K562 (cell line): Measurements from ENCODE around the gene SPOCD1. TPM values are rescaled to one million over a fixed set of nuclear protein-coding genes. Genes with fewer than 3 reads are reported as not detected.

ENCODE experiments used
- ATAC-seq: fragments of 200-7000 bp; cut with Tn5 transposase; 3 replicates; pipeline ENCODE4 v1.9.1; 2020; ENCODE audit warnings: moderate library complexity
- BruUV-seq: library from RNA; stranded (reverse); fragments of 400-500 nt; replicated peaks from 2 replicates; lab custom pipeline; 2021; lab: Mats Ljungman, UMichigan
- CTCF ChIA-PET: fragments of 300-600 bp; formaldehyde crosslinking; extraction: SDS; loops from one replicate; lab custom pipeline; 2021; ENCODE audit warnings: low intra/inter-chr PET ratio; lab: Yijun Ruan, JAX
- POLR2A ChIA-PET: fragments of 300-600, 350-650 bp; sonication (Branson Sonifier 250); formaldehyde crosslinking; extraction: SDS; loops from one replicate; lab custom pipeline; 2021; ENCODE audit warnings: antibody characterized with exemption, inconsistent platforms; lab: Yijun Ruan, JAX
- DNase-seq, 4 experiments: peaks; one replicate each; pipeline versions ENCODE4 v3.0.0 to v3.0.0-alpha.2; 2011 to 2018; ENCODE audit warnings: low spot score in 3 of 4, mixed read lengths in 3 of 4; ENCODE audit errors: extremely low read depth in 1 of 4
- FAIRE-seq: peaks from 2 replicates; lab custom pipeline; 2011; peaks lifted over from hg19 to GRCh38; lab: Jason Lieb, UNC
- H2AFZ ChIP-seq: 2 replicates; pipeline ENCODE4 v1.6.0; 2011; ENCODE audit warnings: low read depth, low read length, control low read depth, inconsistent platforms
- H3K27ac ChIP-seq: fragments of 200-600 bp; 3 replicates; pipeline ENCODE4 v1.8.0; 2011; ENCODE audit warnings: low read depth, mild to moderate bottlenecking, control low read depth, inconsistent platforms, low read length, moderate library complexity, mixed read lengths; ENCODE audit errors: extremely low read depth
- H3K27me3 ChIP-seq, 2 experiments: fragments of 300-600 bp in 1 of 2; 2 replicates in 1 of 2; 3 replicates in 1 of 2; pipeline versions ENCODE4 v1.6.0 to v1.8.0; 2011; ENCODE audit warnings: inconsistent platforms in 2 of 2, low read length in 2 of 2, mild to moderate bottlenecking in 1 of 2, mixed read lengths in 1 of 2, moderate library complexity in 1 of 2; ENCODE audit not compliant: control insufficient read depth in 2 of 2, insufficient read depth in 2 of 2
- H3K36me3 ChIP-seq: fragments of 300-600 bp; 3 replicates; pipeline ENCODE4 v1.8.0; 2011; ENCODE audit warnings: mild to moderate bottlenecking, low read length, inconsistent platforms; ENCODE audit not compliant: control insufficient read depth, insufficient read depth
- H3K4me1 ChIP-seq, 2 experiments: fragments of 200-600 bp in 1 of 2; replicated peaks in 1 of 2; 2 replicates in 1 of 2; 3 replicates in 1 of 2; pipeline versions ENCODE4 v1.5.1 to v1.8.0; 2011; ENCODE audit warnings: inconsistent platforms in 2 of 2, low read length in 2 of 2, mild to moderate bottlenecking in 1 of 2, mixed read lengths in 1 of 2, moderate library complexity in 1 of 2; ENCODE audit not compliant: control insufficient read depth in 2 of 2, insufficient read depth in 2 of 2
- H3K4me2 ChIP-seq: 2 replicates; pipeline ENCODE4 v1.6.1; 2011; ENCODE audit warnings: low read length, control low read depth, inconsistent platforms, mixed read lengths; ENCODE audit not compliant: insufficient read depth
- H3K4me3 ChIP-seq: fragments of 200-600 bp; sonication (generic), shearing (Covaris generic); 2 replicates; pipeline ENCODE4 v1.5.1; 2016; ENCODE audit warnings: control low read depth, inconsistent platforms
- H3K79me2 ChIP-seq: fragments of 200-600 bp; 3 replicates; pipeline ENCODE4 v1.8.0; 2011; ENCODE audit warnings: low read length, inconsistent platforms; ENCODE audit not compliant: control insufficient read depth, insufficient read depth
- H3K9ac ChIP-seq, 2 experiments: 2 replicates each; pipeline versions ENCODE4 v1.6.0 to v1.6.1; 2011; ENCODE audit warnings: low read depth in 2 of 2, low read length in 2 of 2, control low read depth in 1 of 2, inconsistent platforms in 1 of 2, mild to moderate bottlenecking in 1 of 2, mixed read lengths in 1 of 2; ENCODE audit not compliant: insufficient read depth in 1 of 2
- H3K9me1 ChIP-seq: one replicate; pipeline ENCODE4 v1.6.0; 2011; ENCODE audit warnings: inconsistent platforms, mild to moderate bottlenecking, low read length, moderate library complexity; ENCODE audit not compliant: control insufficient read depth, insufficient read depth
- H3K9me3 ChIP-seq: replicated peaks from 2 replicates; pipeline ENCODE4 v1.5.1; 2011; ENCODE audit warnings: low read depth, low read length, inconsistent platforms; ENCODE audit not compliant: control insufficient read depth, insufficient read depth
- H4K20me1 ChIP-seq: replicated peaks from 2 replicates; pipeline ENCODE4 v1.6.1; 2011; ENCODE audit warnings: low read length, inconsistent platforms, mixed read lengths; ENCODE audit not compliant: control insufficient read depth, insufficient read depth
- ZBTB7A ChIP-seq: IDR thresholded peaks from 2 replicates; pipeline ENCODE4 v1.6.1; 2011; ENCODE audit warnings: low read depth, mild to moderate bottlenecking, low read length, moderate library complexity, borderline replicate concordance; ENCODE audit not compliant: control insufficient read depth
- ZNF143 ChIP-seq: sonication (generic); formaldehyde crosslinking; IDR thresholded peaks from 2 replicates; pipeline ENCODE4 v1.9.0; 2022; ENCODE audit warnings: mild to moderate bottlenecking, missing genetic modification reagents
- WGBS: fragments of 100-300 bp; shearing (Covaris generic); methylation state at CpG from one replicate; pipeline ENCODE4 v1.1.6; 2016; ENCODE audit warnings: low coverage, mixed read lengths; ENCODE audit not compliant: insufficient coverage; ENCODE audit errors: missing lambda C conversion rate; 5-methylcytosine and 5-hydroxymethylcytosine counted together
- in situ Hi-C: fragments of 300-500 bp; cut with MboI; formaldehyde crosslinking; loops from 4 replicates; pipeline ENCODE4 v1.15.0; 2018; ENCODE audit warnings: inconsistent platforms, mixed read lengths
- intact Hi-C: fragments of 100-400 bp; cut with micrococcal nuclease; formaldehyde crosslinking; loops from 2 replicates; pipeline ENCODE4 v1.14.2; 2022
- polyA plus RNA-seq, 8 experiments: library from polyadenylated mRNA; depleted of rRNA in 4 of 8; stranded (reverse) in 5 of 8; unstranded in 3 of 8; fragments of >200 nt; fragmentation: Nextera tagmentation in 2 of 8; fragmentation: Illumina TruSeq in 1 of 8; extraction: Ambion mirVana in 2 of 8; extraction: Trizol in 1 of 8; gene quantifications; 2 replicates each; pipeline versions ENCODE4 v1.2.1 to v1.2.3, GENCODE V29; 2011 to 2014; ENCODE audit warnings: inconsistent platforms in 1 of 8, missing spikeins in 1 of 8
- total RNA-seq, 7 experiments: library from RNA; depleted of rRNA in 6 of 7; stranded (reverse); fragments of >200 nt in 6 of 7; fragmentation: Illumina TruSeq in 2 of 7; extraction: Trizol in 2 of 7; gene quantifications; 2 replicates each; pipeline versions ENCODE4 v1.2.1 to v1.2.3, GENCODE V29; 2011 to 2021; ENCODE audit warnings: low replicate concordance in 1 of 7
- TF ChIP-seq, protein P1 (sequence below): fragments of 250-450 bp; sonication (Bioruptor Pico); IDR thresholded peaks from 2 replicates; pipeline ENCODE4 v1.4.0; 2020
- TF ChIP-seq, protein P2 (sequence below): fragments of 450-650 bp; formaldehyde crosslinking; IDR thresholded peaks from 2 replicates; pipeline ENCODE4 v1.4.0; 2020; ENCODE audit warnings: mild to moderate bottlenecking, moderate library complexity

The SPOCD1 gene
- total and polyA plus RNA-seq, 9 of the 15 experiments (the other 6 are each of a cell fraction or from before 2014, with no cell fraction given): 0.03 to 0.71 (median 0.26) TPM; not detected in 1

DNA sequence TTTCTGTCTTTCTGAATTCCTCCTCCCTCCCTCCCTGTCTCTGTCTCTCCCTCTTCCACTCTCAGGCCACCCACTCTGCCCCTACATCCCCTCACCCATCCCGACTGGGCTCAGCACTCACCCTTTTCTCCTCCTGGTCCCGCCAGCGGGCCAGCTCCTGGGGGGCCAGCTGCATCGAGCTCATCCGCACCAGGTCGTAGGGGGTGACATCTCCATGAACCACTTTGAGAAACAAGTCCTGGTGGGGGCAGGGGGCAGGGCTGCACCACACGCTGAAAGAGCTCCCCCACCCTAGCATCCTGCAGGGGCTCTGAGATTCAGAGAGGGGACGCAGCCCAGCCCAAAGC is 17.8 kb downstream of the SPOCD1 start:
- peaks cover 8 to 23% of the 10 kb centered on the region in 2 experiments for H3K4me1 ChIP-seq
- H4K20me1 ChIP-seq: 0 out of 2 replicates have a peak, but pooled peaks cover 7% of the 10 kb centered on the region
- no peak overlapping the region; the same call in 1 of the 2 replicates for H2AFZ ChIP-seq
- in situ Hi-C loops (no loop called here), intact Hi-C loops (no loop called here)
- H3K27me3 ChIP-seq: peaks cover 30 to 54% of the 10 kb centered on the region in 2 experiments
- CTCF ChIA-PET: no interaction called here
- no peaks in the 10 kb centered on the region for H3K9me3 ChIP-seq
- POLR2A ChIA-PET: interaction anchor here (0.6 to 1.5 kb wide), 3 partner anchors 13 to 429 kb away, joined by 3 to 5 read pairs (median 5); partner anchors contain the start of gene SPOCD1
- WGBS: 13% methylated on average over 8 of the region's 8 CpGs
- TF ChIP-seq ZNF143 (CRISPR knock-in tag): 0 out of 2 replicates have a peak, but pooled peaks have one; percentile 11
- TF ChIP-seq, protein P1, sequence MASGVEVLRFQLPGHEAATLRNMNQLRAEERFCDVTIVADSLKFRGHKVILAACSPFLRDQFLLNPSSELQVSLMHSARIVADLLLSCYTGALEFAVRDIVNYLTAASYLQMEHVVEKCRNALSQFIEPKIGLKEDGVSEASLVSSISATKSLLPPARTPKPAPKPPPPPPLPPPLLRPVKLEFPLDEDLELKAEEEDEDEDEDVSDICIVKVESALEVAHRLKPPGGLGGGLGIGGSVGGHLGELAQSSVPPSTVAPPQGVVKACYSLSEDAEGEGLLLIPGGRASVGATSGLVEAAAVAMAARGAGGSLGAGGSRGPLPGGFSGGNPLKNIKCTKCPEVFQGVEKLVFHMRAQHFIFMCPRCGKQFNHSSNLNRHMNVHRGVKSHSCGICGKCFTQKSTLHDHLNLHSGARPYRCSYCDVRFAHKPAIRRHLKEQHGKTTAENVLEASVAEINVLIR (CRISPR knock-in tag): no peak
- H3K9me1 ChIP-seq: no peaks in the 10 kb centered on the region
- H3K27ac ChIP-seq: no peak overlapping the region
- FAIRE-seq: no peak
- DNase-seq: no peak
- no peak overlapping the region for H3K4me2 ChIP-seq
- no peak for ATAC-seq
- H3K4me3 ChIP-seq: no peak overlapping the region
- no peaks in the 10 kb centered on the region for H3K36me3 ChIP-seq
- BruUV-seq: no TSS peak
- no peaks in the 10 kb centered on the region for H3K79me2 ChIP-seq
- peak overlapping the region in 1 of 2 experiments; percentile 57; a peak in 2 of 4 replicates for H3K9ac ChIP-seq

DNA sequence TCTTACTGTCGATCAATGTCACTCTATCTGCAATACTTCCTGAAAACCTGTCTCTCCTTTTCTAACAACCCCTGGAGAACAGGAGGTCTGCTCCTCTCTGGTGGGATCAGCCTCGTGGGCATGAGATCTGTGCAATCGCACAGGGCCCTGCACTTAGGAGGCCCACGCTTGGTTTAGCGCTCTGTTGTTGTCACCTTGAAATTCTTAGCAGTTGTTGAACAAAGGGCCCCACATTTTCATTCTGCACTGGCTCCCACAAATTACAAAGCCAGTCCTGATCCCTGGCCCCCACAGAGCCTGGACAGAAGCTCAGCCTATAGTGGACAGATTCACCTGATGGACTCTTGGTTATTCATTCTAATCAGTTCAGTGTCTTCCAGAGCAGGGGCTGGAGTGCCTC is 18.6 kb downstream of the SPOCD1 start:
- Histone ChIP-seq H3K27me3 (peaks cover 29 to 62% of the 10 kb centered on the region in 2 experiments), H3K27ac (no peak overlapping the region), H2AFZ (no peak overlapping the region), H3K9me1 (no peaks in the 10 kb centered on the region), H3K79me2 (no peaks in the 10 kb centered on the region), H3K36me3 (no peaks in the 10 kb centered on the region), H3K4me1 (peaks cover 8 to 23% of the 10 kb centered on the region in 2 experiments), H3K9ac (no peak overlapping the region), H3K4me3 (no peak overlapping the region), H3K4me2 (no peak overlapping the region), H4K20me1 (peaks cover 7% of the 10 kb centered on the region; the same call in 1 of the 2 replicates), H3K9me3 (no peaks in the 10 kb centered on the region)
- ATAC-seq (no peak), FAIRE-seq (peak; percentile 60), DNase-seq (no peak)
- CTCF ChIA-PET: no interaction called here
- POLR2A ChIA-PET: interaction anchor here (0.6 to 1.1 kb wide), 2 partner anchors 14 to 628 kb away, joined by 3 to 5 read pairs; no protein-coding TSS in a partner anchor
- in situ Hi-C loops: no loop called here
- no TSS peak for BruUV-seq
- WGBS: 24% methylated on average over 5 of the region's 5 CpGs
- intact Hi-C loops: no loop called here
- no peak for TF ChIP-seq ZBTB7A
- TF ChIP-seq, protein P2, sequence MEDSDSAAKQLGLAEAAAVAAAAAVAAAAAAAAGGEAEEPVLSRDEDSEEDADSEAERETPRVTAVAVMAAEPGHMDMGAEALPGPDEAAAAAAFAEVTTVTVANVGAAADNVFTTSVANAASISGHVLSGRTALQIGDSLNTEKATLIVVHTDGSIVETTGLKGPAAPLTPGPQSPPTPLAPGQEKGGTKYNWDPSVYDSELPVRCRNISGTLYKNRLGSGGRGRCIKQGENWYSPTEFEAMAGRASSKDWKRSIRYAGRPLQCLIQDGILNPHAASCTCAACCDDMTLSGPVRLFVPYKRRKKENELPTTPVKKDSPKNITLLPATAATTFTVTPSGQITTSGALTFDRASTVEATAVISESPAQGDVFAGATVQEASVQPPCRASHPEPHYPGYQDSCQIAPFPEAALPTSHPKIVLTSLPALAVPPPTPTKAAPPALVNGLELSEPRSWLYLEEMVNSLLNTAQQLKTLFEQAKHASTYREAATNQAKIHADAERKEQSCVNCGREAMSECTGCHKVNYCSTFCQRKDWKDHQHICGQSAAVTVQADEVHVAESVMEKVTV: no peak
